Heart right ventricle (tissue), 16 donors: Measurements from ENCODE around the gene DDX24. TPM values are rescaled to one million over a fixed set of nuclear protein-coding genes. Genes with fewer than 3 reads are reported as not detected.

Source experiments
- ATAC-seq, 8 donors: fragments of 200-7000 bp; cut with Tn5 transposase; one replicate each; pipeline ENCODE4 v1.9.1; 2020; ENCODE audit warnings: mild to moderate bottlenecking in 8 of 8, moderate library complexity in 8 of 8, moderate number of reproducible peaks in 1 of 8
- DNase-seq, 2 donors: peaks; one replicate each; pipeline ENCODE4 v3.0.0-alpha.2; 2020
- H3K27ac ChIP-seq, 10 donors: fragments of 200-600 bp; sonication (generic) in 2 of 10; one replicate each; pipeline versions ENCODE4 v1.5.0 to v1.8.0; 2020 to 2022; ENCODE audit warnings: mild to moderate bottlenecking in 3 of 10
- H3K27me3 ChIP-seq, 7 donors: fragments of 200-600 bp; one replicate each; pipeline ENCODE4 v1.8.0; 2021 to 2022; ENCODE audit warnings: mild to moderate bottlenecking in 2 of 7
- H3K36me3 ChIP-seq, 9 donors: fragments of 200-600 bp; sonication (generic) in 1 of 9; one replicate each; pipeline versions ENCODE4 v1.5.0 to v1.8.0; 2020 to 2022; ENCODE audit warnings: mild to moderate bottlenecking in 2 of 9
- H3K4me1 ChIP-seq, 9 donors: fragments of 200-600 bp; sonication (generic) in 1 of 9; one replicate each; pipeline versions ENCODE4 v1.5.0 to v1.8.0; 2020 to 2022; ENCODE audit warnings: mild to moderate bottlenecking in 4 of 9
- H3K4me3 ChIP-seq, 10 donors: fragments of 200-600 bp; sonication (generic) in 2 of 10; one replicate each; pipeline versions ENCODE4 v1.5.0 to v1.8.0; 2020 to 2022; ENCODE audit warnings: mild to moderate bottlenecking in 7 of 10, moderate library complexity in 2 of 10
- H3K9me3 ChIP-seq, 11 donors: fragments of 200-600 bp in 10 of 11; sonication (generic) in 2 of 11; one replicate each; pipeline versions ENCODE4 v1.5.0 to v1.8.0; 2013 to 2022; ENCODE audit warnings: mild to moderate bottlenecking in 2 of 11, control low read depth in 1 of 11, moderate library complexity in 1 of 11
- WGBS, 2 donors: extraction: QIAGEN DNeasy Blood & Tissue Kit; methylation state at CpG; one replicate each; pipeline ENCODE4 v1.1.7; 2013; ENCODE audit warnings: inconsistent platforms in 1 of 2; 5-methylcytosine and 5-hydroxymethylcytosine counted together
- intact Hi-C, 10 donors: fragments of 100-400 bp; cut with DNase I; formaldehyde crosslinking; loops; one replicate each; pipeline versions ENCODE4 v1.11.1 to v1.14.2; 2022
- polyA plus RNA-seq, 2 donors: library from polyadenylated mRNA; stranded (reverse); fragments of 200-250 nt; gene quantifications; one replicate each; pipeline ENCODE4 v1.2.3, GENCODE V29; 2013
- total RNA-seq, 10 donors: library from RNA; stranded (reverse); fragmentation: NEBNext Ultra II Directional in 3 of 10; extraction: Animal tissue kit (Norgen Biotek cat#: 25700) in 3 of 10; gene quantifications; one replicate each; pipeline versions ENCODE4 v1.2.1 to v1.2.4, GENCODE V29; 2021 to 2023
- TF ChIP-seq, protein P1 (sequence below), 9 donors: fragments of 200-600 bp; sonication (generic) in 2 of 9; IDR thresholded peaks; one replicate each; pipeline versions ENCODE4 v1.5.0 to v1.8.0; 2021 to 2022; ENCODE audit warnings: antibody characterized with exemption in 9 of 9, mild to moderate bottlenecking in 5 of 9, moderate library complexity in 1 of 9
- donor health status: Arrhythmogenic right ventricular cardiomyopathy.
- donor health status: ischemic (EF 13 %, LVEDD 7.1; RV severe dilation, severe dysfunction).
- donor health status: healthy with polysubstance abuse.
- donor health status: DM: no; HTN: yes; CAD: no.
- donor health status: DM: no; HTN: no; CAD: no.
- donor health status: ischemic (EF 25% LVEDD 6.9; RV normal size, moderate dysfunction).
- donor health status: ischemic (EF 25% LVEDD 5.7; RV mildly dilated, moderate dysfunction).
- donor health status: healthy.
- donor health status: DM: yes; HTN: yes; CAD: no.
- donor health status: Ischemic cardiomyopathy.
- donor health status: ischemic (EF 35%, LVEDD 5.7; RV mildly dilated, moderate dysfunction).
- donor health status: nonischemic (EF 11% LVEDD 7.7; RV severe dilation, severe dysfunction).
- donor health status: DM: yes; HTN: yes; CAD: no.
- donor health status: PGD.
- donor health status: ischemic (EF 29% LVEDD 5.4; RV normal size, mild dysfunction).
- donor health status: nonischemic (EF 23%, LVEDD 6.1; RV moderate dilation, normal function).

DDX24 gene
- total and polyA plus RNA-seq, 12 donors, result 94.1 to 269 (median 234) TPM

DNA sequence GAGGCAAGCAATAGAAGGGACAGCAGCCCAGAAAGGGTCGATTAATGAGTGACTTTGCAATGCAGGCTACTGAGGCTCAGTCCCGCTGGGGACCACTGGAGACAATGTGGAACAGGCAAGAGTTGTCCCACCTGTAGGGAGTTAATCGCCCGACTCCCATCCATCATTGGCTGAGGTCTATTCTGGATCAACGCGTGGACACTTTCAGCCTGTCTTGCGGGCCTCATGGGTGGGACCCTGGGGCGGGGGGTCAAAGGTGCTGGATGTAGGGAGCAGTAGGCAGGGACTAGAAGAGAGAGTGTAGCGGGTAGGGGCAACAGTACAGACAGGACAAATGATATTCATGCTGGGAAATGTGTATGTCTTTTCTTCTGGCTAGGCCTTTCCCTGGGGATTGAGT, 42.3 kb upstream of the DDX24 start:
- TF ChIP-seq, protein P1, sequence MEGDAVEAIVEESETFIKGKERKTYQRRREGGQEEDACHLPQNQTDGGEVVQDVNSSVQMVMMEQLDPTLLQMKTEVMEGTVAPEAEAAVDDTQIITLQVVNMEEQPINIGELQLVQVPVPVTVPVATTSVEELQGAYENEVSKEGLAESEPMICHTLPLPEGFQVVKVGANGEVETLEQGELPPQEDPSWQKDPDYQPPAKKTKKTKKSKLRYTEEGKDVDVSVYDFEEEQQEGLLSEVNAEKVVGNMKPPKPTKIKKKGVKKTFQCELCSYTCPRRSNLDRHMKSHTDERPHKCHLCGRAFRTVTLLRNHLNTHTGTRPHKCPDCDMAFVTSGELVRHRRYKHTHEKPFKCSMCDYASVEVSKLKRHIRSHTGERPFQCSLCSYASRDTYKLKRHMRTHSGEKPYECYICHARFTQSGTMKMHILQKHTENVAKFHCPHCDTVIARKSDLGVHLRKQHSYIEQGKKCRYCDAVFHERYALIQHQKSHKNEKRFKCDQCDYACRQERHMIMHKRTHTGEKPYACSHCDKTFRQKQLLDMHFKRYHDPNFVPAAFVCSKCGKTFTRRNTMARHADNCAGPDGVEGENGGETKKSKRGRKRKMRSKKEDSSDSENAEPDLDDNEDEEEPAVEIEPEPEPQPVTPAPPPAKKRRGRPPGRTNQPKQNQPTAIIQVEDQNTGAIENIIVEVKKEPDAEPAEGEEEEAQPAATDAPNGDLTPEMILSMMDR (IDR thresholded peaks at IDR 0.05), result no peak

DNA sequence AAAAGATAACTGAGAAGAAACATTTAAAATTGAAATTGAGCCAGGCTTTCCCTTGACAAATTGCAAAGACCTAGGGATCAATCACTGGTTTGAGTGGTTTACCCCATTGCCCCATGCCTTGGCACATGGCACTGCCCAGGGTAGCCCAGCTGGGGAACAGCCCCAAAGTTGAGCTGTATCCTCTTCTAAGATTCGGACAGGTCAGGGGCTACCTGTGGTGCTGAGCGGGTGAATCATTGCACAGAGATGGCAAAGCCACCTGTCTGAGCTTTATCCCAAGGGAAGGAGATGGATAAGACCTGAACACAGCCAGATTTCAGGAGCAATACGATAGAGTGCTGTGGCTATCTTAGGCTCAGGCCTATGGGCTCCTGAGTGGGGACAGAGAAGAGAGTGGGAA, 41.4 kb upstream of the DDX24 start:
- no peaks in the 10 kb centered on the region for H3K27me3 ChIP-seq
- H3K4me3 ChIP-seq, result no peak overlapping the region
- peaks cover 0 to 7% (median 0%) of the 10 kb centered on the region in 9 donors for H3K36me3 ChIP-seq
- no peak overlapping the region for H3K27ac ChIP-seq
- H3K4me1 ChIP-seq, result no peaks in the 10 kb centered on the region
- intact Hi-C loops, result no loop called here
- DNase-seq (no peak), ATAC-seq (no peak)
- TF ChIP-seq, protein P1 (IDR thresholded peaks at IDR 0.05), result no peak
- peaks cover 0 to 26% (median 8%) of the 10 kb centered on the region in 11 donors for H3K9me3 ChIP-seq
- 80 to 97% methylated on average over 3 of the region's 3 CpGs for WGBS, 2 donors

More for the DNA sequence above, 42.3 kb upstream of the DDX24 start:
- 89% methylated on average over 9 of the region's 9 CpGs for WGBS, 2 donors
- intact Hi-C loops, result no loop called here
- H3K4me1 ChIP-seq, result peaks cover 0 to 1% (median 0%) of the 10 kb centered on the region in 9 donors
- no peak for ATAC-seq
- H3K4me3 ChIP-seq, result no peak overlapping the region
- H3K9me3 ChIP-seq, result peaks cover 0 to 26% (median 8%) of the 10 kb centered on the region in 11 donors
- no peak overlapping the region for H3K27ac ChIP-seq
- no peaks in the 10 kb centered on the region for H3K27me3 ChIP-seq
- H3K36me3 ChIP-seq, result peaks cover 0 to 9% (median 0%) of the 10 kb centered on the region in 9 donors
- DNase-seq, result no peak

DNA sequence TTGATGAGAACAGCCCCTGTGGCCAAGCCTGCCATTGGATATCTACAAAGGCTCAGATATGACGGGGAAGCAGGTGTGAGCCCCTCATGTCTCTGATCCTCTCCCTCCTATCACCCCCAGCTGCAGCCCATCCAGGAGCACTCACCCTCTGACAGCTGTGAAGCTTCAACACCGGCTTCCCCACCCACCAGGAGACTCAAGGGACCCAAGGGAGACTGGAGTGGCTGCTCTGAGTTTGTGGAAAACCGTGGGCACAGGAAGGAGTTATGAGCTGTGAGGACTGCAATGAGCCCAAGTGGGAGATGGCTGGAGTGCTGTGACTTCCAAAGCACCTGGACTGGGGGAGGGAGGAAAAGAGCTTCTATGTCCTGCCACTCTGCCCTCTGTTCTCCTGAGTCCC, 40.5 kb upstream of the DDX24 start:
- H3K4me3 ChIP-seq, result no peak overlapping the region
- H3K4me1 ChIP-seq, result no peaks in the 10 kb centered on the region
- peaks cover 0 to 26% (median 8%) of the 10 kb centered on the region in 11 donors for H3K9me3 ChIP-seq
- no peaks in the 10 kb centered on the region for H3K27me3 ChIP-seq
- DNase-seq (no peak), ATAC-seq (peak in 3 of 8 donors; percentile 28 to 61 (median 56))
- peak overlapping the region in 1 of 10 donors; percentile 56 for H3K27ac ChIP-seq
- intact Hi-C loops, result no loop called here
- TF ChIP-seq, protein P1 (IDR thresholded peaks at IDR 0.05), result no peak
- H3K36me3 ChIP-seq, result peaks cover 0 to 4% (median 0%) of the 10 kb centered on the region in 9 donors
- 42 to 49% methylated on average over 3 of the region's 3 CpGs for WGBS, 2 donors

DNA sequence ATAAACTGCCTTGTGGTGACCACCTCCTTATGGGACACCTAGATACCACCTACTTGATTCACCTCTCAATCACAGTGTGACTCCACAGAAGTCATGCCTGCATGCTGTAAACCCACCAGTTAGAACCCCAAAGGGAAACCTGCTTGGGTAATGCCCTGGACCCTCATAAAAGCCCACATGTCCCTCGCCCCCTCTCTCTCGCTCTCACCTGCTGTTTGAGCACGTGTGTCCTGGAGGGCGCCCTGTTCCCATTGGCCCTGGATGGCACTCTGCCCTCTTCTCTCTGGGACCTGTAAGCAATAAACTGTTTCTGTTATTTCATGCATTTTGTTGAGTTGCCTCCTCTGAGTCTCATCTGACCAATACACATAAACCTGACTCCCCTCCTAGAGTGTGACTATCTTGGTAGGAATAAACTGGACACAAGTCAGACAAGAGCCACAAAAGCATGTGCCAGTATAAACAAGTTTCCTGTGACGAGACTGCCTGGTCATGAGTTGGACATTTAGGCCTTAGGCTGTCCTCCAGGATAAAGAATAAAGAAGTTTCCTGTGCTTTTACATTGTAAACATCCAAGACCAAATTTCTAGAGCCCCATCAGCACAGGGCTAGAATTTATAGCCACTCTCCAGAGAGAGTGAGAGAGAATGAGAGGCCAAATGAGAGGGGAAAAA, 39.8 kb upstream of the DDX24 start:
- TF ChIP-seq, protein P1 (IDR thresholded peaks at IDR 0.05), result no peak
- no peak overlapping the region for H3K4me3 ChIP-seq
- peak in 3 of 8 donors; percentile 26 to 45 (median 32) for ATAC-seq
- H3K27me3 ChIP-seq, result no peaks in the 10 kb centered on the region
- H3K36me3 ChIP-seq, result peaks cover 0 to 10% (median 0%) of the 10 kb centered on the region in 9 donors
- H3K9me3 ChIP-seq, result peaks cover 0 to 26% (median 8%) of the 10 kb centered on the region in 11 donors
- DNase-seq, result no peak
- peak overlapping the region in 1 of 10 donors; percentile 56 for H3K27ac ChIP-seq
- 81 to 83% methylated on average over 5 of the region's 5 CpGs for WGBS, 2 donors
- H3K4me1 ChIP-seq, result peaks cover 0 to 3% (median 0%) of the 10 kb centered on the region in 9 donors
- intact Hi-C loops, result no loop called here
